ENCODE results near the gene NCAPD2.
"Not testable (repeated sequence)": the region's sequence is repeated elsewhere in the genome, so short reads cannot be mapped to it uniquely, and the experiment has no call there.

Gene NCAPD2

DNA sequence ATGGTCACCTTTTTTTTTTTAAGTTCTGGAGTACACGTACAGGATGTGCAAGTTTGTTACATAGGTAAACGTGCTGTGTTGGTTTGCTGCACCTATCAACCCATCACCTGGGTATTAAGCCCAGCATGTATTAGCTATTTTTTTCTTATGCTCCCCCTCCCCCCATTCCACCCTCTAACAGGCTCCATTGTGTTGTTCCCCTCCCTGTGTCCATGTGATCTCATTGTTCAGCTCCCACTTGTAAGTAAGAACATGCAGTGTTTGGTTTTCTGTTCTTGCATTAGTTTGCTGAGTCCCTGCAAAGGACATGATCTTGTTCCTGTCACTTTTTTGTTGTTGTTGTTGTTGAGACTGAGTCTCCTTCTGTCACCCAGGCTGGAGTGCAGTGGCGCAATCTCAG, 3.4 kb downstream of the NCAPD2 start:
- not testable (repeated sequence) for DNase-seq

DNA sequence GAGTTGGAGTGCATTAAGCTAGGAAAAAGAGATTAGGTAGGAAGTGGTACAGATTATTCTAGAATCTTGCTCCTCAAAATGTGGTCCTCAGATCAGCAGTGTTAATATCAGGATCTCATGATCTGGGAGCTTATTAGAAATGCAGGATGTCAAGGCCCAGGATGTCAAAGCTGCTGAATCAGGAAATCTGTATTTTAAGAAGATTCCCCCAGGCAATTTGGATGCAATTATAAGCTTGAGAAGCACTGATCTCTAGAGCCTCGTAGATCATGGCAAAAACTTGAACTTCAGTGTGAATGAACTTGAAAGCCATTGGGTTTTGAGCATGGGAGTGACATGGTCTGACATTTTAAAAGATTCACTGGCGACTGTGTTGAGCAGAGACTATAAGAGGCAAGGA, 6.6 kb downstream of the NCAPD2 start:
- no peak for DNase-seq

DNA sequence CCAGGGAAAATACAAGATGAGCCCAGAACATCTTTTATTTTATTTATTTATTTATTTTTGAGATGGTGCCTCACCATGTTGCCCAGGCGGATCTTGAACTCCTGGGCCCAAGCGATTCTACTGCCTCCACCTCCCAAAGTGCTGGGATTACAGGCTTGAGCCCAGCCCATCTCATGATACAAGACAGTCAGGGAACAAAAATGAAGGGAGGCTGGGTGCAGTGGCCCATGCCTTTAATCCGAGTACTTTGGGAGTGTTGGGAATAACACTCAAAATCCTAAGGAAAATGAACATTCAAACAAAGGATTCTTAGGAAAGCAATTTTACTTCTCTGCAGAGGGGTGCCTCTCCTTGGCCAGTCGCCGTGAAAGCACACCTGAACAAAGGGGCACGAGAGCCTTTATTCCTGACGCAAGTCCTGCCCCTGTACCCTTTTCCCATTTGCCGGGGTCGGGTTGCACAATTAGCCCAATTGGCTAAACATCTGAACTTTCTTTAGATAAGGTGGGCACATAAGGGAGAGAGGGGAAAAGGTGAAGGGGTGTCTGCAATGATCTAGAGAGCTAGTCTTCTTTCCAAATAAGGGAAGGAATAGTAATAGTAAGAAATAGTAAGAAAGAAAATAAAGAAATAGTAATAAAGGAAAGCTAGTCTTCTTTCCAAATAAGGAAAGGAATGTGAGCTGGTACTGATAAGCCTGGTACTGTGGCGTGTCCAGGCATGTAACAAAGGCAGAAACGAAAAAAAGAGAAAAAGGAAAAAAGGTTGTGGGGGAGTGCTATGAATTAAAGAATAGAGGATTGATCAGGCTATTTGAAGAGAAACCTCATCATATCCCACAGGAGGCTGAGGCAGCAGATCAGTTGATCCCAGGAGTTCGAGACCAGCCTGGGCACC, 13.4 kb downstream of the NCAPD2 start:
- DNase-seq = no peak

DNA sequence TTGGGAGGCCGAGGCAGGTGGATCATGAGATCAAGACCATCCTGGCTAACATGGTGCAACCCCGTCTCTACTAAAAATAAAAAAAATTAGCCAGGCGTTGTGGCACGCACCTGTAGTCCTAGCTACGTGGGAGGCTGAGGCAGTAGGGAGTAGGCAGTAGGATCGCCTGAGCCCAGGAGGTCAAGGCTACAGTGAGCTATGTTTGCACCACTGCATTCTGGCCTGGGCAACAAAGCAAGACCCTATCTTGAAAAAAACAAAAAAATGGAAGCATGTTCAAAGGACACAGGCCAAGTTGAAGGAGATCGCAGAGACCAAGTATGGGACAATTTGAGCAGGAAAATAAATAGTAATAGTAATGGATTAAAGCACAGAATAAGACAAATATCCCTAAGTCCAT, 14.2 kb downstream of the NCAPD2 start:
- no peak for DNase-seq

DNA sequence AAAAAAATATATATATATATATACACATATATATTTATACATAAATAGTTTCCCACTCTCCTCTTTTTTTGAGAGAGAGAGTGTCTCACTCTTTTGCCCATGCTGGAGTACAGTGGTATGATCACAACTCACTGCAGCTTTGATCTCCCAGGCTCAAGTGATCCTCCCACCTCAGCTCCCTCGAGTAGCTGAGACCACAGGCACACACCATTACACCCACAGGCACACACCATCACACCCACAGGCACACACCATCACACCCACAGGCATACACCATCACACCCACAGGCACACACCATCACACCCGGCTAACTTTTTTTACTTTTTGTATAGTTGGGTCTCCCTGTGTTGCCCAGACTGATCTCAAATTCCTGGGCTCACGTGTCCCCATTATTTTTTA, 26.3 kb downstream of the NCAPD2 start:
- no peak for DNase-seq

DNA sequence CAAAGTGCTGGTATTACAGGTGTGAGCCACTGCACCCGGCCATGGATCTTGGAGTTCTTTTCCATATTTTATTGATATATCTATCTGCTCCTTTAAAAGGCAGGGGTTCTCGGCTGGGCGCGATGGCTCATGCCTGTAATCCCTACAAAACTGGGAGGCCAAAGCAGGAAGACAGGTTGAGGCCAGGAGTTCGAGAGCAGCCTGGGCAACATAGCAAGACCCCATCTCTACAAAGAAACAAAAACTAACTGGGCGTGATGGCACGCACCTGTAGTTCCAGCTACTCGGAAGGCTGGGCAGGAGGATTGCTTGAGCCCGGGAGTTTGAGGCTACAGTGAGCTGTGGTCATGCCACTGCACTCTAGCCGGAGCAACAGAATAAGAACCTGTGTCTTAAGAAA, 28.3 kb downstream of the NCAPD2 start:
- DNase-seq = no peak

DNA sequence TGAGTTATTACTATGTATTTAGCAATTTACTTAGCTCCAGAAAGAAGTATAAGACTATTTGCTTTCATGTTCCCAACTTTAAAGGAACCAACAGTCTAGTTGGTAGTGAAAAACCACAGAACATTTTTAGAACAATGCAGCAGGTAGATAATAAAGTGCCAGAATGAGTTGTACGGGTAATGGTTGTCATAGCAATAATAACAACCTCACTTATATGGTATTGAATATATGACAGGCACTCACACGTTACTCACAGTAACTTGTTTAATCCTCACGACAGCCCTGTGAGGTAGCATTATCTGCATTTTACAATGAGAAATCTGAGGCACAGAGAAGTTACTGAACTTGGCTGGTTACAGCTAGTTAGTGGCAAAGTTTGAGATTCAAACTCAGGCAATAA, 29.8 kb downstream of the NCAPD2 start:
- DNase-seq = no peak

DNA sequence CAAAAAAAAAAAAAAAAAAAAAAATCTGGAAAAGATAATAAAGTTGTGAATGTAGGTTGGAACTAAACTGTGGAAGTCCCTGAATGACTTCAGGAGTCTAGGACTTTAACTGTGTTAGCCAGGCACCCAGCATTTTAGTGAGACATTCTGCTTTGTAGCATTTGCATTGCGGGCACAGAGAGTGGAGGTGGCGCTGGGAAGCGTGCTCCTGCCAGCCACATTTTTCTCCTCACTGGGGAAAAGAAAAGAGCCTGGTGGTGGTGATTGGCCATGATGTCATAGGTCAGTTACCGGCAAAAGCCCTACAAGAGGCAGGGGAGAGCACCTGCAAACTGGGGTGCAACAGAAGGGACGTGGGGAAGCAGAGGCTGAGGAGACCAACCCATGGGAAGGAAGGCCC, 30.7 kb downstream of the NCAPD2 start:
- DNase-seq = no peak

DNA sequence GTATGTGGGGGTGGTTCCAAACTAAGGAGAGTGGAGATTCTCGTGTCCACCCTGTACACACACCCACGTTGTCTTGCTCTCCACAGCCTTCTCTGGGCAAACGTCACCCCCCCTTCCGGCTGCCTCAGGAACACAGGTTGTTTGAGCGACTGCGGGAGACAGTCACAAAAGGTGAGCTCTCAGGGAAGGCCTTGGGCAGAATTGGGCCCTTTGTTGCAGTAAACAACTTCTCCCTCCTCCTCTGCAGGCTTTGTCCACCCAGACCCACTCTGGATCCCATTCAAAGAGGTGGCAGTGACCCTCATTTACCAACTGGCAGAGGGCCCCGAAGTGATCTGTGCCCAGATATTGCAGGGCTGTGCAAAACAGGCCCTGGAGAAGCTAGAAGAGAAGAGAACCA, 32.3 kb downstream of the NCAPD2 start:
- no peak for DNase-seq

DNA sequence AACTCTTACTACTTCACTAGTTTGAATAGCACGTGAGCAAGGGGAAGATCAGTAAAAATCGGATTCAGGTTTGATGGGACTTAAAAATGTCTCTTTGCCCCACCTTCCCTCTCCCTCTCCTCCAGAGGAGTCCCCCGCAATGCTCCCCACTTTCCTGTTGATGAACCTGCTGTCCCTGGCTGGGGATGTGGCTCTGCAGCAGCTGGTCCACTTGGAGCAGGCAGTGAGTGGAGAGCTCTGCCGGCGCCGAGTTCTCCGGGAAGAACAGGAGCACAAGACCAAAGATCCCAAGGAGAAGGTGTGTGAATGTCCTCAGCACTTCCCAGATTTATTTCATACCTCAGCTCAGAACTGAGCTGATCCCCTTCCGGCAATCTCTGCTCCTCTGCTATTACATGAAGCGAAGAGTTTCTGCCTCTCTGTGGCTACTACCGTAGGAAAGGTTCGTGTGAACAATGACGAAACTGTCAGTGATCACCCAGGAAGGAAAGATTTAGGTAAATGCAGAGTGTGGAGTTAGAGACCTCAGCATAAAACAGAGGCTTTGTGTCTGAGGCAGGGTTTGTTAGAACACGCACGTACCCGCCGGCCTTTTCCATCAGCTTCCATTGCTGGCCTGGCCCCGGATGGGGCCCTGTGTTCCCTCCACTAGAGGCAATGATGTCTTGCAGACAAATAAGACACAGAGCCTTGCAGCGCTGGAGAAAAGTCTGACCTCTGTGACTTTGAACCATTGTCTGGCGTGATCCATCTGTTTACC, 33.0 kb downstream of the NCAPD2 start:
- DNase-seq = no peak

DNA sequence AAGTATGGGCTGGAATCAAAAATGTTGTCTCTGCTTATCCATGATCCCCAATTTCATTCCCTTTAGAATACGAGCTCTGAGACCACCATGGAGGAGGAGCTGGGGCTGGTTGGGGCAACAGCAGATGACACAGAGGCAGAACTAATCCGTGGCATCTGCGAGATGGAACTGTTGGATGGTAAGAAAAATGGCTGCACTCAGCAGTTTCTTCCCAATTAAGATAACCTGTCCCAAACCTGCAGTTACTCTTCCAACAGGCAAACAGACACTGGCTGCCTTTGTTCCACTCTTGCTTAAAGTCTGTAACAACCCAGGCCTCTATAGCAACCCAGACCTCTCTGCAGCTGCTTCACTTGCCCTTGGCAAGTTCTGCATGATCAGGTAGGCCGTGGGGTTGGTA, 33.8 kb downstream of the NCAPD2 start:
- no peak for DNase-seq

DNA sequence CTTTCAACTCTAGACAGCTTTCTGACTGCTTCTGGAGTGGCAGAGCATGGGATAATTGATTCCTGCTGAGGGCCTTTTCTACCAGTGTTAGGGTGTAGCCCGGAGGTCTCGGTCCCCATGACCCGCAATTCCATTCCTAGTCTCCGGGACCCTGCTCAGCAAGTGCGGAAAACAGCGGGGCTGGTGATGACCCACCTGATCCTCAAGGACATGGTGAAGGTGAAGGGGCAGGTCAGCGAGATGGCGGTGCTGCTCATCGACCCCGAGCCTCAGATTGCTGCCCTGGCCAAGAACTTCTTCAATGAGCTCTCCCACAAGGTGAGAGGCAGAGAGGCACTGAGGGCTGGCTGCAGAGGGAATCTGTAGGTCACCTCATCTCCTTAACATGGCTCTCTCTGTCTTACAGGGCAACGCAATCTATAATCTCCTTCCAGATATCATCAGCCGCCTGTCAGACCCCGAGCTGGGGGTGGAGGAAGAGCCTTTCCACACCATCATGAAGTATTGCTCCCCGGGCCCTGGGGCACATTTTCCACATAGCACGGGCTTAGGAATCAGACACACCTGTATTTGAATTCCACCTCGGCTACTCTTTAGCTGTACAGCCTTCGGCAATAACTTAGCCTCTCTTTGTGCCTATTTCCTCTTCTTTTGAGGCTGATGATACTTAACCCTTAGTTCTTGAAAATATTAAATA, 34.8 kb downstream of the NCAPD2 start:
- no peak for DNase-seq

DNA sequence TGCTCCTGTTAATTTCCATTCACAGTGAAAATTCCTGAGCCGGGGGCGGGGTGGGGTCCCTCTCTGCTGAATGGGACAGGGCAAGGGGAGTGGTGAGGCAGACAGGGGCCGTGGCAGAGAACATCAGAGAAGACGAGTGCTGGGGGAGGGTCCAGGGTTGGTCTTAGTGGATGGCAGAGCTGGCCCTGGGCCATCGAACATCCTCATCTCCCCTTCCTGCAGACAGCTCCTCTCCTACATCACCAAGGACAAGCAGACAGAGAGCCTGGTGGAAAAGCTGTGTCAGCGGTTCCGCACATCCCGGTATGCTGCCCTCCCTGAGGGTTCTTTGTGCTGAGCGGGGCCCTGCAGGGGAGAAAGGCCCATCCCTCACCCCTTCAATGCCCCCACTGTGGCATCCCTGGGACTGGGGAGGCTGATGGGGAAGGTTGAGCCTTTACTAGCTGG, 35.4 kb downstream of the NCAPD2 start:
- DNase-seq = no peak

DNA sequence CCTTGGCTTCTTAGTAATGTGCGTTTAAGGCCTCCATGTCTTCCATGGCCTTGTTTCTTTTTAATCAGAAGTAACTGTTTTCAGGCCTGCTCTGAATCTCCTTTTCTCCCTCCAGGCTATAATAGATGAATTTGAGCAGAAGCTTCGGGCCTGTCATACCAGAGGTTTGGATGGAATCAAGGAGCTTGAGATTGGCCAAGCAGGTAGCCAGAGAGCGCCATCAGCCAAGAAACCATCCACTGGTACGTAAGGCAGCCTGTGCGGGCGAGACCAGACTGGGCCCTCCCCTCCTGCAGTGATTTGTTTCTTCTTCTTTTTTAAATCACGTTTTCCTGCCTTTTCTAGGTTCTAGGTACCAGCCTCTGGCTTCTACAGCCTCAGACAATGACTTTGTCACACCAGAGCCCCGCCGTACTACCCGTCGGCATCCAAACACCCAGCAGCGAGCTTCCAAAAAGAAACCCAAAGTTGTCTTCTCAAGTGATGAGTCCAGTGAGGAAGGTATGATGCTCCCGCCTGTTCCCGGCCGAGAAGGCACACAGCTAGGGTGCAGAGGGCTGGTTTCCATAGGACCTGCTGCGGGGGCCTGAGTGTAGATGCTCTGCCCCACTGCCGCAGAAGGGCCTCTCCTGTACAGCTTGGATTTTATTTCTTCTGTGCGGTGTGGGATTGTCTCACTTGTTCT, 36.8 kb downstream of the NCAPD2 start:
- DNase-seq = no peak

DNA sequence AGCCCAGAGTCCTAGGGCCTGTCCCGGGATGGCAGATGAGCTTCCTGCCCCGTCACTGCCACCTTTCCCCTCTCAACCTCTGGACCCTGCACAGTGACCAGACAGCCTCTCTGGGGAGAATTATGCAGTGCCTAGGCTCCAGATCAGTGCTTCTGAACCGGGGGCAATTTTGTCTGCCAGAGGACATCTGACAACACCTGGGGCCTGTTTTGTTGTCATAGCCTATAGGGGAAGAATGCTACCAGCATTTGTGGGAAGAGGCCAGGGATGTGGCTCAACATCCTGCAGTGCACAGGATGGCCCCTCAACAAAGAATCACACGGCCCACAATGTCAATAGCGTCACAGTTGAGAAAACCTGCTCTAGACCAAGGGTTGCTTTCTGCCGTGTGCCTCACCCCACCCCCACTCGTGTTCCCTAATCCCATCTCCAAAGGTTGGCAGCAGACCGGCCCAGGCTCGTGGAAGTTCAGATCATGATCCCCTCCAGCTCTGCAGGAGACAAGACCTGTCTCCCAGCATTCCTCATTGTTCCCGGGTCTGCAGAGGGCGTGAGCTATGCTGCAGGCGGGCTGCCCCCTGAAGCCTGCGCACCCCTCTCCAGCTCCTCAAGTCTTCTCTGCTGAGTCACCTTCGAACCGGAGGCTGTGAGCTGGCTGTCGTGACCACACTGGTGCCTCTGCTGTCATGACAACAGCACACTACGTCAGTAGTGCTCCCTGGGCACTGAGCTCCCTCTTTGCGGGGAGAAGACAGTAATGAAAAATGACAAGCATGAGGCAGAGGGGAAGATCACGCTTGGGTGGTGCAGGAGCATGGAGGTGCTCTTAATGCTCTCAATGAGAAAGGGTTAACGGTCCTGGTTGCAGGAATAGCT, 38.4 kb downstream of the NCAPD2 start:
- DNase-seq = peak; percentile 30 to 64

DNA sequence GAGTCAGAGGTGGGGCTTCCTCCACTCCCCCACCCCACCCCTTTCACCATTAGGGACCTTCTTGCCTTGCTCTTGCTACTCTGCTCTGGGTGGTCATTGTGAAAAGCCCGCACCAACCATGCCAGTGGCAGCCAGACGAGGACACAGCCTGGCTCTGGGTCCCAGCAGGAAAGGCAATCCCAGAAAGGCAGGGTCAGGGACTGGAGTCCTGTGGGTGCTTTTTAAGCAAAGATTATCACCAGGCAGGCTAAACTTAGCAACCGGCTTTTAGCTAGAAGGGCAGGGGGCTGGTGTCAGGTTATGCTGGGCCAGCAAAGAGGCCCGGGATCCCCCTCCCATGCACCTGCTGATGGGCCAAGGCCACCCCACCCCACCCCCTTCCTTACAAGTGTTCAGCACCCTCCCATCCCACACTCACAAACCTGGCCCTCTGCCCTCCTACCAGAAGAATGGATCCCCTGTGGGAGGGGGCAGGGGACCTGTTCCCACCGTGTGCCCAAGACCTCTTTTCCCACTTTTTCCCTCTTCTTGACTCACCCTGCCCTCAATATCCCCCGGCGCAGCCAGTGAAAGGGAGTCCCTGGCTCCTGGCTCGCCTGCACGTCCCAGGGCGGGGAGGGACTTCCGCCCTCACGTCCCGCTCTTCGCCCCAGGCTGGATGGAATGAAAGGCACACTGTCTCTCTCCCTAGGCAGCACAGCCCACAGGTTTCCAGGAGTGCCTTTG, 39.2 kb downstream of the NCAPD2 start:
- DNase-seq = peak in 1 of 2 experiments; percentile 91

DNA sequence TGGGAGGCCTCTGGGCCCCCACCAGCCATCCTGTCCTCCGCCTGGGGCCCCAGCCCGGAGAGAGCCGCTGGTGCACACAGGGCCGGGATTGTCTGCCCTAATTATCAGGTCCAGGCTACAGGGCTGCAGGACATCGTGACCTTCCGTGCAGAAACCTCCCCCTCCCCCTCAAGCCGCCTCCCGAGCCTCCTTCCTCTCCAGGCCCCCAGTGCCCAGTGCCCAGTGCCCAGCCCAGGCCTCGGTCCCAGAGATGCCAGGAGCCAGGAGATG, 39.7 kb downstream of the NCAPD2 start:
- peak in 1 of 2 experiments; percentile 85 for DNase-seq

DNA sequence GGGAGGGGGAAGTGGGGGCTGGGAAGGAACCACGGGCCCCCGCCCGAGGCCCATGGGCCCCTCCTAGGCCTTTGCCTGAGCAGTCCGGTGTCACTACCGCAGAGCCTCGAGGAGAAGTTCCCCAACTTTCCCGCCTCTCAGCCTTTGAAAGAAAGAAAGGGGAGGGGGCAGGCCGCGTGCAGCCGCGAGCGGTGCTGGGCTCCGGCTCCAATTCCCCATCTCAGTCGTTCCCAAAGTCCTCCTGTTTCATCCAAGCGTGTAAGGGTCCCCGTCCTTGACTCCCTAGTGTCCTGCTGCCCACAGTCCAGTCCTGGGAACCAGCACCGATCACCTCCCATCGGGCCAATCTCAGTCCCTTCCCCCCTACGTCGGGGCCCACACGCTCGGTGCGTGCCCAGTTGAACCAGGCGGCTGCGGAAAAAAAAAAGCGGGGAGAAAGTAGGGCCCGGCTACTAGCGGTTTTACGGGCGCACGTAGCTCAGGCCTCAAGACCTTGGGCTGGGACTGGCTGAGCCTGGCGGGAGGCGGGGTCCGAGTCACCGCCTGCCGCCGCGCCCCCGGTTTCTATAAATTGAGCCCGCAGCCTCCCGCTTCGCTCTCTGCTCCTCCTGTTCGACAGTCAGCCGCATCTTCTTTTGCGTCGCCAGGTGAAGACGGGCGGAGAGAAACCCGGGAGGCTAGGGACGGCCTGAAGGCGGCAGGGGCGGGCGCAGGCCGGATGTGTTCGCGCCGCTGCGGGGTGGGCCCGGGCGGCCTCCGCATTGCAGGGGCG, 40.2 kb downstream of the NCAPD2 start, which contains the start of gene GAPDH:
GAPDH (plus strand) TSS at position 595 of the 772 bp plus-strand sequence. CDS start 316 bp downstream, outside the sequence.
- DNase-seq = peak; percentile 96 to 98

DNA sequence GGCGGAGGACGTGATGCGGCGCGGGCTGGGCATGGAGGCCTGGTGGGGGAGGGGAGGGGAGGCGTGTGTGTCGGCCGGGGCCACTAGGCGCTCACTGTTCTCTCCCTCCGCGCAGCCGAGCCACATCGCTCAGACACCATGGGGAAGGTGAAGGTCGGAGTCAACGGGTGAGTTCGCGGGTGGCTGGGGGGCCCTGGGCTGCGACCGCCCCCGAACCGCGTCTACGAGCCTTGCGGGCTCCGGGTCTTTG, 40.7 kb downstream of the NCAPD2 start:
- DNase-seq = no peak

DNA sequence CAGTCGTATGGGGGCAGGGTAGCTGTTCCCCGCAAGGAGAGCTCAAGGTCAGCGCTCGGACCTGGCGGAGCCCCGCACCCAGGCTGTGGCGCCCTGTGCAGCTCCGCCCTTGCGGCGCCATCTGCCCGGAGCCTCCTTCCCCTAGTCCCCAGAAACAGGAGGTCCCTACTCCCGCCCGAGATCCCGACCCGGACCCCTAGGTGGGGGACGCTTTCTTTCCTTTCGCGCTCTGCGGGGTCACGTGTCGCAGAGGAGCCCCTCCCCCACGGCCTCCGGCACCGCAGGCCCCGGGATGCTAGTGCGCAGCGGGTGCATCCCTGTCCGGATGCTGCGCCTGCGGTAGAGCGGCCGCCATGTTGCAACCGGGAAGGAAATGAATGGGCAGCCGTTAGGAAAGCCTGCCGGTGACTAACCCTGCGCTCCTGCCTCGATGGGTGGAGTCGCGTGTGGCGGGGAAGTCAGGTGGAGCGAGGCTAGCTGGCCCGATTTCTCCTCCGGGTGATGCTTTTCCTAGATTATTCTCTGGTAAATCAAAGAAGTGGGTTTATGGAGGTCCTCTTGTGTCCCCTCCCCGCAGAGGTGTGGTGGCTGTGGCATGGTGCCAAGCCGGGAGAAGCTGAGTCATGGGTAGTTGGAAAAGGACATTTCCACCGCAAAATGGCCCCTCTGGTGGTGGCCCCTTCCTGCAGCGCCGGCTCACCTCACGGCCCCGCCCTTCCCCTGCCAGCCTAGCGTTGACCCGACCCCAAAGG, 41.2 kb downstream of the NCAPD2 start:
- peak; percentile 23 to 80 for DNase-seq
